ENCODE results near the gene RNF213.

DNA sequence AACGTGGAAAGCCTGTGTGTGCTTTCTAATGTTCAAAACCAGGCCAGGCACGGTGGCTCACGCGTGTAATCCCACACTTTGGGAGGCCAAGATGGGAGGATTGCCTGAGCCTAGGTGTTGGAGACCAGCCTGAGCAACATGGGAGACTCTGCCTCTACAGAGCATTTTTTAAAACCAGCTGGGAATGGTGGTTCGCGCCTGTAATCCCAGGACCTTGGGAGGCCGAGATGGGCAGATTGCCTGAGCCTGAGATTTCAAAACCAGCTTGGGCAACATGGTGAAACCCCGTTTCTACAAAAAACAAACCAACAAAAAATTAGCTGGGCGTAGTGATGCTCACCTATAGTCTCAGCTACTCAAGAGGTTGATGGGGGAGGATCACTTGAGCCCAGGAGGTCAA, 26.4 kb downstream of the RNF213 start:
- TF ChIP-seq, protein P1, sequence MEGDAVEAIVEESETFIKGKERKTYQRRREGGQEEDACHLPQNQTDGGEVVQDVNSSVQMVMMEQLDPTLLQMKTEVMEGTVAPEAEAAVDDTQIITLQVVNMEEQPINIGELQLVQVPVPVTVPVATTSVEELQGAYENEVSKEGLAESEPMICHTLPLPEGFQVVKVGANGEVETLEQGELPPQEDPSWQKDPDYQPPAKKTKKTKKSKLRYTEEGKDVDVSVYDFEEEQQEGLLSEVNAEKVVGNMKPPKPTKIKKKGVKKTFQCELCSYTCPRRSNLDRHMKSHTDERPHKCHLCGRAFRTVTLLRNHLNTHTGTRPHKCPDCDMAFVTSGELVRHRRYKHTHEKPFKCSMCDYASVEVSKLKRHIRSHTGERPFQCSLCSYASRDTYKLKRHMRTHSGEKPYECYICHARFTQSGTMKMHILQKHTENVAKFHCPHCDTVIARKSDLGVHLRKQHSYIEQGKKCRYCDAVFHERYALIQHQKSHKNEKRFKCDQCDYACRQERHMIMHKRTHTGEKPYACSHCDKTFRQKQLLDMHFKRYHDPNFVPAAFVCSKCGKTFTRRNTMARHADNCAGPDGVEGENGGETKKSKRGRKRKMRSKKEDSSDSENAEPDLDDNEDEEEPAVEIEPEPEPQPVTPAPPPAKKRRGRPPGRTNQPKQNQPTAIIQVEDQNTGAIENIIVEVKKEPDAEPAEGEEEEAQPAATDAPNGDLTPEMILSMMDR (conservative IDR thresholded peaks at IDR 0.05) = no peak
- no peak for TF ChIP-seq EZH2 (IDR thresholded peaks at IDR 0.05; ENCODE audit: low read depth)

All from PC-9 (cell line).